Activated CD4-positive, alpha-beta T cell treated with anti-CD3 and anti-CD28 coated beads, Interleukin-2, amount 50 U/mL, for 48 hours (primary cell): ENCODE data around the gene CFAP210.
"Not testable (repeated sequence)": the region's sequence is repeated elsewhere in the genome, so short reads cannot be mapped to it uniquely, and the experiment has no call there.

Experiments used
- DNase-seq, 2 experiments: peaks; one replicate each; pipeline ENCODE4 v3.0.0-alpha.2; 2020

CFAP210 gene

DNA sequence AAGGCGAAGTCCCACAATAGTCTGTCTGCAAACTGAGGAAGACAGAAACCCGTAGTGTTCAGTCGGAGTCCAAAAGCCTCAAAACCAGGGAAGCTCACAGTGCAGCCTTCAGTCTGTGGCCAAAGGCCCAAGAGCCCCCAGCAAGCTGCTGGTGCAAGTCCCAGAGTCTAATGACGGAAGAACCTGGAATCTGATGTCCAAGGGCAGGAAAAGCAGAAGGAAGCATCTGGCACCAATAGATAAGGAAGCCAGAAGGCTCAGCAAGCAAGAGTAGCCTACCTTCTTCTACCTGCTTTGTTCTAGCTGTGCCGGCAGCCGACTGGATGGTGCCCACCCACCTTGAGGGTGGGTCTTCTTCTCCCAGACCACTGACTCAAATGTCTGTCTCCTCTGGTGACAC, 21.8 kb downstream of the CFAP210 start:
- no peak for DNase-seq

GRCh38 chr2:169670937-169671336, 23.3 kb downstream of the CFAP210 start:
- DNase-seq = no peak

DNA sequence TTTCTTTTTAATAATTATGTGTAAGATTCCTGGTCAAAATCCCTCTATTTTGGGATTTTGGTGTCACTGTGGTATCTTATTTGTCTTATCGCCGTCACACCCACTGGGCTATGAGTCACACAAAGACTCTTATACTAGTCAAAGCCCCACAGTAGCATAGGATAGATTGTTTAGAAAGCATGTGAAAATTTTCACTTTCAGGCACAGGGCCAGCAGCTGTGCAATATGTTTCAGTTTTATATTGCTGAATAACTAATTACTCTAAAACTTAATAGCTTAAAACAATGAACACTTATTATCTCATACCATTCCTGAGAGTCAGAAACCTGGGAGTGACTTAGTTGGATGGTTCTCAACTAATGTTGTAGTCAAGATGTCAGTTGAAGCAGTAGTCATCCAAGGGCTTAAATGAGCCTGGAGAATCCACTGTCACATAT, 24.0 kb downstream of the CFAP210 start:
- no peak for DNase-seq

- no peak for DNase-seq
Observed at GRCh38 chr2:169667583-169667982, 26.6 kb downstream of the CFAP210 start.

DNA sequence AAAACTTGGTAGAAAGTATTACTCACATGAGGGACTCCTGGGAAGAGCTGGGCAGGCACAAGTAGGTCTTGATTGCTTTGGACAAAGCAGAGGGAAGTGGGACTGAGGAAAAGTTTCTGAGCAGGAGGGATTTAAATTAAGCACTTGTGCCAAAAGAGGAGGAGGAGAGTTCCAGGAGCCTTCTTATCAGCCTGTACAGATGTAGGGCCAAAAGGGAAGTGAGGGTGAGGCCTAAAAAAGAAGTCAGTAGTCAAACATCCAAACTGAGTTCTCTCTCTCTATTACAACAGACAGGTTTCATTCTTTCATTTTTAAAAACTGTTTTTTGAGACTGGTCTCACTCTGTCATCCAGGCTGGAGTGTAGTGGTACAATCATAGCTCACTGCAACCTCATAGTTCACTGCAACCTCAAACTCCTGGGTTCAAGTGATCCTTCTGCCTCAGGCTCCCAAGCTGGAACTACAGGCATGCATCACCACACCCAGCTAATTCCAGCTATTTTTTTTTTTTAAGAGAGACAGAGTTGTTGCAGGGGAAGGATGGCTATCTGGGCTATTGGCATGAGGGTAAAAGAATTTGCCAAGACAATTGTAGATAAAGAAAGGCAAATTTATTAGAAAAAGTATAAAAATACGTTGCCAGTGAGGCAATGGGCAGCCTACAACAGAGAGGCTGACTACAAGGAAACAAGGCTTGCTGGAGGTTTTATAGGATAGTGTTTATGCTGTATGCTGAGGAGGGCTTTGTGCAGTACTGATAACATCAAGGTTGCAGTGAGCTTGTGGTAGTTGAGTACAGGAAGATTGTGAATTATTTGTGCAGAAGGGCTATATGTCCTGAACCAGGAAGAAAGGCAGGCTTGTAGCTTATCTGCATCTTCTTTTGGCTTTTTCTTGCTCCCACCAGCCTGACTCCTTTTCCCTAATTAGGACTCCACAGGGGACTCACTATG, 29.0 kb downstream of the CFAP210 start:
- DNase-seq = no peak

DNA sequence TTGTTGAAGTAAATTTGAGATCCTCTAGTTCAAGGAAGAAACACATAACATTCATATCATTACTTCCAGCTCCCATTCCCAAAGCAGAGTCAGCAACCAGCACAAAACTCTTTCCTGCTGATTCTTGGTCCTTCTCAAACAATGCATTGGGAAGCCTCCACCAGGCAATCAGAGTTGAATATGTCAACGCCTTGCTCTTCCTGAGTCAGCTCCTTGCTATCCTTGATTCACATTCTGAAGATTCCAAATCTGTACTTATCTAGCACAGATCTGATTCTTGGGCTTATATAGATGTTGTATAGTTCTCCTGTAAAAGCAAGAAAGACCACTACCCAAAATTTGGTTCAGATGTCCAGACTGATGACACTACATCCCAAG, 29.6 kb downstream of the CFAP210 start:
- no peak for DNase-seq

DNA sequence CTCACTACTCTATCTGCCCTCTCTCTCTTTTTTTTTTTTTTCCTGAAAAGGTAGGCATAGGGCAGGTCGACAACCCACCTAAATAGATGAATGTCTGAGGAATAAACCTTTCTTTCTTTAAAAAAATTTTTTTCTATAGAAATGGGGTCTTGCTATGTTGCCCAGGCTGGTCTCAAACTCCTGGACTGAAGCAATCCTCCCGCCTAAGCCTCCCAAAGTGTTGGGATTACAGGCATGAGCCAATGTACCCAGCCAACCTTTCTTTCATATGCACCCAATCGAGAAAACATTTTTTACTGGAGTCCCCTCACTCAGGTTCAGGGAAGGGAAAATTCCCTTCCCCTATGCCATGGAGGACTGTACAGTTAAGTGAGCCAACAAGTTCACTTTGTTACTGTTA, 31.0 kb downstream of the CFAP210 start:
- no peak for DNase-seq

DNA sequence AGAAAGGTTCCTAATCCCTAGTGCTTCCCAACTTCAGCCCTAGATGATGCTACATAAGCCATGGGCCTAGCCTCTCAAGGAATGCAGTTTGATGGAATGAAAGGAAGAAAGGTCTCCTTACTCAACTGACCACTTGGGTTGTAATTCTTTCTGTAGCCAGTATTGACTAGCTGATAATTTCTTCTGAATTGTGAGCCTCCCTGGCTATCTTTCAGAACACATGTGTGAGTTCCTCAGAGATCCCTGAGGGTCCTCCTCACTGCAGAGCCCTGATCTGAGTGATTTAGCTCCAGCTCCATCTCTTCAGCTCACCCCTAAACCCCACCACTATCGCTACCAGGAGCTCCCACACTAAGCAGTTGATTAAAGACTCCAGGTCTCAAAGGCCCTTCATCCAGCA, 31.5 kb downstream of the CFAP210 start:
- DNase-seq = no peak

DNA sequence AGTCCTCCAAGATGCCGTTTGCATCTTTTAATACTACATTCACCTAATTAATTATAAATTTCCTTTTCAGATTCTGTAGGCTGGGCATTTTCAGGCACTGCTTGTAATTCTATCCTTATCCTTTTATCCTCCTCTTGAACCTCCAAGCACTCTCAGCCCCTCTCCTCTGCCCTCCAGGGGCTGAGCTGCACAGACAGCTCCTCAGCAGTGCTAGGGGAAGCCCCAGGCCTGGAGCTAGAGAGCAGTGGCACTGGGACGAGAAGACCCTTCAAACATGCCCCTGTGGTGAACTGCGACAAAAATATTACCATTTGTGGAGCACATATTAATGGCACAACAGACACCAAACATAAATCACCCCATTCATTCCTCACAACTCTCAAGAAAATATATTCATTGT, 32.9 kb downstream of the CFAP210 start:
- no peak for DNase-seq

DNA sequence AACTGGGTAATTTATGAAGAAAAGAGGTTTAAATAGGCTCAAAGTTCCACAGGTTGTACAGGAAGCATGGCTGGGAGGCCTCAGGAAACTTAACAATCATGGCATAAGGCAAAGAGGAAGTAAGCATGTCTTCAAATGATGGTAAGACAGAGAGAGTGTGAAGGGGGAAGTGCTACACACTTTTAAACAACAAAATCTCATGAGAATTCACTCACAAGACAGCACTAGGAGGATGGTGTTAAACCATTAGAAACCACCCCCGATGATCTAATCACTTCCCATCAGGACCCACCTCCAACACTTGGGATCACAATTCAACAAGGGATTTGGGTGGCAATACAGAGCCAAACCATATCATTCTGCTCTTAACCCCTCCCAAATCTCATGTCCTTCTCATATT, 34.9 kb downstream of the CFAP210 start:
- no peak for DNase-seq

DNA sequence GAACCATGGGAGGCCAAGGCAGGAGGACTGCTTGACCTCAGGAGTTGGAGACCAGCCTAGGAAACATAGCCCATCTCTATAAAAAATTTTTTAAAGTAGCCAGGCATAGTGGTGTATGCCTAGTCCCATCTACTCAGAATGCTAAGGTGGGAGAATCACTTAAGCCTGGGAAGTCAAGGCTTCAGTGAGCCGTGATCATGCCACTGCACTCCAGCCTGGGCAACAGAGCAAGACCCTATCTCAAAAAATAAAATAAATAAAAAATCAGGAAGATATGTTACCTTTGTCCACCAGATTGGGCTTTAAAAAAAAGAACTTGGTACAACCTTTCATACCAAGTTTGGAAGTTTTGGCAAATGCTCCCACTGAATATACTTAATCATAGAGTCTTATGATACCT, 35.3 kb downstream of the CFAP210 start:
- DNase-seq = no peak

DNA sequence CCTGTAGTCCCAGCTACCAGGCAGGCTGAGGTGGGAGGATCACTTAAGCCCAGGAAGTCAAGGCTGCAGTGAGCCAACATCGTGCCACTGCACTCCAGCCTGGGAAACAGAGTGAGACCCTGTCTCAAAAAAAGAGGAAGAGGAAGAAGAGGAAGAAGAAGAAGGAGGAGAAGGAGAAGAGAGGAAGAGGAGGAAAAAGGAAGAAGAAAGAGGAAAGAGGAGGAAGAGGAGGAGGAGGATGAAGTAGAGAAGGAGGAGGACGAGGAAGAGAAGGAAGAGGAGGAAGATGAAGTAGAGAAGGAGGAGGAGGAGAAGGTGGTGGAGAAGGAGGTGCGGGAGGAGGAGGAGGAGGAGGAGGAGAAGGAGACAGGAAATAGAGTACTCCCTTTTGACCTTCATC, 38.0 kb downstream of the CFAP210 start:
- no peak for DNase-seq

DNA sequence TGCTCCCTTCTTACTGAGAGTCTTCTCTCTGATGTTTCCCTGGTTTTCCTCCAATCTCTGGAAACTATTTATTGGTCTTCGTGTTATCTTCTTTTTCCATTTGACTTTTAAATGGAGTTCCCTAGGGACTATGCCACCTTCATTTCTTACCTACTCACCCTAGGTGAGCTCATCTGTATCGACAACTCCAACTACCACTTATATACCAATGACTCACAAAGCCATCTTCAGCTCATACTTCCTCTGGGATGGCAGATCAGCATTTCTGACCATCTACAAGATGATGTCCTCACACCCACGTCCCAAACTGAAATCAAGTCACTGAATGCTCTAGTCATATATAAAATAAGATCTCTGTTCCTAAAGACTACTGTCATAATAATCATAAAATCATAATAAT, 40.6 kb downstream of the CFAP210 start:
- DNase-seq = no peak

DNA sequence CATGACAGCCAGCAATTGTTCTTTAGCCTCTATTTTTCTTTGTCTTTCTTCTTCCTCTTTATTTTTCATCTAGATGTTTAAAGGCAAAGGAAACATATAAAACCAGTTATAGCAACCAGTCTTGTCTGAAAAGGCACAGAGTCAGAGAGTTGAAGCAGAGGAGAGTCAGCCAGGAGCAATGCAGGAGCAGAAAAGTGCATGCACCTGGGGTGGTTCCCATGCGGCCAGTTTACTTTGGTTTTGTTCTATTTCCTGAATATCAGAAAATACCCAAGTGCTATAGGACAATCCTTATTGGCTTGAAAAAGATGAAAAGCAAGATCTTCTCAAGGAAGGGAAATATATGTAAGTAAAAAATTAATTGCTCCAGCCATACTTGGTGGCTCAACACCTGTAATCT, 44.9 kb downstream of the CFAP210 start:
- no peak for DNase-seq

DNA sequence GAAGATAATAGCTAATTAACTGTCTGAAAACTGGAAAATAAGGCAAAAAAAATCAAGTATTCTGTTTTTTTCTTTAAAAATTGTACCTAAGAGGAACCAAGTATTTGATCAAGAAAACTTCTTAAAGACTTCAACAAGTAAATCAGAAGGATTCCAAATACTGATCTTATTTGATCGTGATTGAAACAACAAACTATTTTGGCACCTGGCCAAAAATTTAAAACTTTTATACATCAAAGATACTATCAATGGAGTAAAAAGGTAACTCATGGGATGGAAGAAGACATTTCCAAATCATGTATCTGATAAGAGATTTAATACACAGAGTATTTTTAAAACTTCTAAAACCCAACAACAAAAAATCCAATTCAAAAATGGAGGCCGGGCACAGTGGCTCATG, 46.7 kb downstream of the CFAP210 start:
- DNase-seq = no peak

GRCh38 chr2:169644173-169644572, 50.0 kb downstream of the CFAP210 start:
- no peak for DNase-seq

DNA sequence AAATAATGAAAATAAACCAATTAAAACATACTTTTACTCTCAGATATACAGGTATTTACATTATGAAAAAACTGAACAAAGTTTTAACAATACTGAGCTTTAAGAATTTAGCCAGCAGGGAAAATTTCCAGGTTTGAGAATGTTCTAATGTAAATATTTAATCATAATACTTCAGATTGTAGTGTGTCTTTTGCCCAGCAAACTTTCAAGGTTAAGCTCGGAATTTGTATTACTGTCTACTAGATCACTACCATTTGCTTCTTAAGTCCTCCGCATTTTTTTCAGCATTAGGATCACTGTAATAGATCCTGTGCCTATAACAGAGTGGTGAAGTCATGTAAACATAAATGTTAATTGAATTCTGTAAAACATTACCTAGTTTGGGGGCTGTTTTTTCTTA, 52.7 kb downstream of the CFAP210 start:
- DNase-seq = no peak

DNA sequence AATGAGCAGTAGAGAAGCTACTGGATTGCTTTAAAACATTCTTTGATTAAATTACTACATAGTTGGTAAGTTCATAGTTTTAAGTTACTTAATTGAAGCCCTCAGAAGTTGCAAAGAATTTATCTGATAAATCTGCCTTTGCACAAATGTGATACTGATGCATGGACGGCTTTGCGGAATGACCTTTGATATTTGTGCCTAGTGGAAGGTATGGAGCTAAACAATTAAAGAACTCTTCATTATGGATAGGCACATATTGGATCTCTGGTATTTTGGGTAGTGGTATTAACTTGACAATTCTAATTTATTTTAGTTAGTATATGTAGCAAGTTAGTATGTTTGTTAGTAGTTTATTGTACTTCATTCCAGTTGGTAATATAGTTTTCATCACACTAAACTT, 54.1 kb downstream of the CFAP210 start:
- DNase-seq = no peak

DNA sequence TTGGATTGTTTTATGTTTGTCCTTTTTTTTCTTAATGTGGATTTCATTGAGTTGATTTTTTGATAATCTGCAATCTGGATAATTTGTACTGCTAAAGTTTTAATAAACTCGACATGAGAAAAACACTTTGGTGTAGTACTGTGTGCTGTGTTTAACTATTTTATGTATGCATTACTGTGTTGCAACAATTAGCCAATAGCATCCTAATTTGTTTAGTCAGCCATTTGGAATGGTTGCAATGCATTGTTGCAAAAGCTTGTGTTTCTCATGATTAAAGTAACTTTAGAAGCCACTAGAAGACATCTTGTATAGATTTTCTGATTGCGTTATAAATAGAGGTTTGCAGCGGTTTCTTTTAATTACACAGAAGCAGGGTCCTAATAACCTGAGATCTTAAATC, 56.6 kb downstream of the CFAP210 start:
- no peak for DNase-seq

DNA sequence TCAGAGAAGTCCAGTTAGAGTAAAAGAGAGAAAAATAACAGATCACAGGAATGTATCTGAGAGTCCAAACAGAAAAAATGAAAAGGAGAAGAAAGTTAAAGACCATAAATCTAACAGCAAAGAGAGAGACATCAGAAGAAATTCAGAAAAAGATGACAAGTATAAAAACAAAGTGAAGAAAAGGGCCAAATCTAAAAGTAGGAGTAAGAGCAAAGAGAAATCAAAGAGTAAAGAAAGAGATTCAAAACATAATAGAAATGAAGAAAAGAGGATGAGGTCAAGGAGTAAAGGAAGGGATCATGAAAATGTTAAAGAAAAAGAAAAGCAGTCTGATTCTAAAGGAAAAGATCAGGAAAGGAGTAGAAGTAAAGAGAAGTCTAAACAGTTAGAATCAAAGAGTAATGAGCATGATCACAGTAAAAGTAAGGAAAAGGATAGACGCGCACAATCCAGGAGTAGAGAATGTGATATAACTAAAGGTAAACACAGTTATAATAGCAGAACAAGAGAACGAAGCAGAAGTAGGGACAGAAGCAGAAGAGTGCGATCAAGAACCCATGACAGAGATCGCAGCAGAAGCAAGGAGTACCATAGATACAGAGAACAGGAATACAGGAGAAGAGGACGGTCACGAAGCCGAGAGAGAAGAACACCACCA, 57.6 kb downstream of the CFAP210 start:
- DNase-seq = no peak

GRCh38 chr2:169625781-169626180, 68.4 kb downstream of the CFAP210 start:
- DNase-seq = no peak

DNA sequence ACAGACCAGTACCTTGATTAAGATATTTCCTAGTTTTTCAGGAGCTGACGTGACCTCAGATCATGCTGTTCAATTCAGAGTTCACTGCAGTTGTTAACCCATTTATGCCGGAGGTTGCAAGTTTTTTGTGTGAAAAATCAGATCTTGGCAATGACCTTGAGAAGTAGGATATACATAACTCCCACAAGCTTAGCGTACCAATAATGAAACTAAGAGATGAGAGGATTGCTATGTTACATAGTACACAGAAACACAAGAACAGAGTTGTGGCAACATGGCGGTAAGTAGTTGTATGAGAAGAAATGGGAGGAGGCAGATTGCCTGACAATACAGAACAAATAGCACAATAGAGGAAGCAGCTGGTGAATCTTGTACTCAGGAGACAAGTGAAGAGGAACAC, 71.0 kb downstream of the CFAP210 start:
- DNase-seq = no peak

DNA sequence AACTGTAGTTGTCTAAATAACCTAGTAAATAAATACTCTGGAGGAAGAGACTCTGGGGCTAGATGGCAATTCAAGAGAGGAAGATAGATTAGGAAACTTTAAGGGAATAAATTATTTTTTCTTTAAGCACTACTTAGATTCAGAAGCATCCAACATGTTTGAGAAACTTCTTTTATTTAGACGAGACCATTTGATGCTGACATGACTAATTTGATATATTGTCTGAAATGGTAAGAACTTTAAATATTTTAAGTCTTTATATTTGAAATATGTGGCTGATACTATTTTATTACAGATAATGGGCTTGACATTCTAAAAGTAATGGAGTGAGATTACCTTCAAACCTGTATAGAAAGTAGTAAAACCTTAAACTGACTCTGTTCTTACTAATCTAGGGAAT, 73.7 kb downstream of the CFAP210 start:
- DNase-seq = no peak

- no peak for DNase-seq
Observed at GRCh38 chr2:169619946-169620345, 74.3 kb downstream of the CFAP210 start.

GRCh38 chr2:169615982-169616381, 78.2 kb downstream of the CFAP210 start:
- DNase-seq = not testable (repeated sequence)
